Skeletal muscle tissue (tissue), 4 donors: ENCODE measurements around the gene IL10RB. TPM values are rescaled to one million over a fixed set of nuclear protein-coding genes. Genes with fewer than 3 reads are reported as not detected.
"Not testable (repeated sequence)": the region's sequence is repeated elsewhere in the genome, so short reads cannot be mapped to it uniquely, and the experiment has no call there.

Experiments used
- H3K27ac ChIP-seq: one replicate; pipeline ENCODE4 v1.7.0; 2013; ENCODE audit warnings: mild to moderate bottlenecking, low read depth, low read length, inconsistent platforms
- H3K27me3 ChIP-seq, 3 donors: one replicate each; pipeline ENCODE4 v1.7.0; 2013; ENCODE audit warnings: low read length in 3 of 3; ENCODE audit not compliant: control insufficient read depth in 3 of 3, insufficient read depth in 3 of 3
- H3K36me3 ChIP-seq, 3 donors: one replicate each; pipeline ENCODE4 v1.7.0; 2013; ENCODE audit warnings: low read length in 3 of 3; ENCODE audit not compliant: control insufficient read depth in 3 of 3, insufficient read depth in 3 of 3
- H3K4me1 ChIP-seq, 3 donors: one replicate each; pipeline ENCODE4 v1.7.0; 2013; ENCODE audit warnings: low read length in 3 of 3, mild to moderate bottlenecking in 3 of 3; ENCODE audit not compliant: control insufficient read depth in 3 of 3, insufficient read depth in 3 of 3
- H3K4me3 ChIP-seq, 3 donors: one replicate each; pipeline ENCODE4 v1.7.0; 2013; ENCODE audit warnings: low read length in 3 of 3
- H3K9ac ChIP-seq, 3 donors: one replicate each; pipeline ENCODE4 v1.7.0; 2013; ENCODE audit warnings: low read length in 3 of 3, mild to moderate bottlenecking in 3 of 3, moderate library complexity in 2 of 3, low read depth in 1 of 3
- H3K9me3 ChIP-seq, 3 donors: one replicate each; pipeline ENCODE4 v1.7.0; 2013; ENCODE audit warnings: low read length in 3 of 3; ENCODE audit not compliant: control insufficient read depth in 3 of 3
- total RNA-seq: library from RNA; depleted of rRNA; stranded (reverse); fragments of >200 nt; gene quantifications from one replicate; pipeline ENCODE4 v1.2.3, GENCODE V29; 2014
- donor health status: Osteomylitis.

Gene IL10RB
- total RNA-seq, 1 donor from 2014 or later, result 23.0 TPM

GRCh38 chr21:33231526-33231925 lies 34.6 kb upstream of the IL10RB start:
- no peak overlapping the region for H3K27ac ChIP-seq
- no peaks in the 10 kb centered on the region for H3K27me3 ChIP-seq
- no peaks in the 10 kb centered on the region for H3K36me3 ChIP-seq
- H3K4me1 ChIP-seq, result peaks cover 11 to 28% (median 24%) of the 10 kb centered on the region in 3 donors
- H3K9me3 ChIP-seq, result no peaks in the 10 kb centered on the region
- H3K4me3 ChIP-seq, result peak overlapping the region in 1 of 3 donors; percentile 31
- H3K9ac ChIP-seq, result peak overlapping the region in 2 of 3 donors; percentile 25 to 91

- Histone ChIP-seq H3K4me1 (peaks cover 12 to 30% (median 29%) of the 10 kb centered on the region in 3 donors), H3K27me3 (no peaks in the 10 kb centered on the region), H3K36me3 (no peaks in the 10 kb centered on the region), H3K9ac (no peak overlapping the region), H3K27ac (no peak overlapping the region), H3K9me3 (no peaks in the 10 kb centered on the region), H3K4me3 (no peak overlapping the region)
Observed at GRCh38 chr21:33232291-33233034, 33.7 kb upstream of the IL10RB start.

- no peaks in the 10 kb centered on the region for H3K36me3 ChIP-seq
- H3K4me3 ChIP-seq, result no peak overlapping the region
- H3K4me1 ChIP-seq, result peaks cover 6 to 36% (median 32%) of the 10 kb centered on the region in 3 donors
- H3K9me3 ChIP-seq, result no peaks in the 10 kb centered on the region
- H3K27me3 ChIP-seq, result no peaks in the 10 kb centered on the region
- no peak overlapping the region for H3K9ac ChIP-seq
- H3K27ac ChIP-seq, result no peak overlapping the region
Observed at GRCh38 chr21:33234635-33235520, 31.3 kb upstream of the IL10RB start.

GRCh38 chr21:33236013-33236686 lies 30.0 kb upstream of the IL10RB start:
- Histone ChIP-seq H3K4me1 (peaks cover 3 to 34% (median 22%) of the 10 kb centered on the region in 3 donors), H3K9me3 (no peaks in the 10 kb centered on the region), H3K27ac (no peak overlapping the region)

GRCh38 chr21:33236766-33237165 lies 29.4 kb upstream of the IL10RB start:
- no peak overlapping the region for H3K27ac ChIP-seq
- H3K36me3 ChIP-seq, result no peaks in the 10 kb centered on the region
- H3K9ac ChIP-seq, result no peak overlapping the region
- peaks cover 3 to 30% (median 18%) of the 10 kb centered on the region in 3 donors for H3K4me1 ChIP-seq
- H3K4me3 ChIP-seq, result no peak overlapping the region
- no peaks in the 10 kb centered on the region for H3K27me3 ChIP-seq
- H3K9me3 ChIP-seq, result no peaks in the 10 kb centered on the region

More at GRCh38 chr21:33236013-33236686, 30.0 kb upstream of the IL10RB start:
- Histone ChIP-seq H3K9ac (no peak overlapping the region), H3K27me3 (no peaks in the 10 kb centered on the region), H3K4me3 (no peak overlapping the region), H3K36me3 (no peaks in the 10 kb centered on the region)

- Histone ChIP-seq H3K27ac (no peak overlapping the region), H3K4me1 (peaks cover 3 to 30% (median 16%) of the 10 kb centered on the region in 3 donors)
Observed at GRCh38 chr21:33237486-33237885, 28.7 kb upstream of the IL10RB start.

GRCh38 chr21:33238146-33238545 lies 28.0 kb upstream of the IL10RB start:
- Histone ChIP-seq H3K27ac (no peak overlapping the region), H3K9me3 (no peaks in the 10 kb centered on the region), H3K4me1 (peaks cover 3 to 30% (median 16%) of the 10 kb centered on the region in 3 donors), H3K36me3 (no peaks in the 10 kb centered on the region), H3K9ac (no peak overlapping the region), H3K4me3 (no peak overlapping the region), H3K27me3 (no peaks in the 10 kb centered on the region)

More at GRCh38 chr21:33237486-33237885, 28.7 kb upstream of the IL10RB start:
- Histone ChIP-seq H3K27me3 (no peaks in the 10 kb centered on the region), H3K4me3 (no peak overlapping the region), H3K9ac (no peak overlapping the region), H3K36me3 (no peaks in the 10 kb centered on the region), H3K9me3 (no peaks in the 10 kb centered on the region)

GRCh38 chr21:33238565-33239255 lies 27.5 kb upstream of the IL10RB start:
- no peaks in the 10 kb centered on the region for H3K9me3 ChIP-seq

GRCh38 chr21:33239559-33240127 lies 26.5 kb upstream of the IL10RB start:
- not testable (repeated sequence) for H3K4me3 ChIP-seq, H3K36me3 ChIP-seq, H3K27me3 ChIP-seq, H3K9ac ChIP-seq, H3K9me3 ChIP-seq, H3K27ac ChIP-seq
- H3K4me1 ChIP-seq, result peaks cover 3 to 34% (median 16%) of the 10 kb centered on the region in 3 donors

More at GRCh38 chr21:33238565-33239255, 27.5 kb upstream of the IL10RB start:
- no peak overlapping the region for H3K9ac ChIP-seq
- H3K27ac ChIP-seq, result no peak overlapping the region
- H3K4me1 ChIP-seq, result peaks cover 3 to 30% (median 16%) of the 10 kb centered on the region in 3 donors
- H3K36me3 ChIP-seq, result peaks cover 0 to 2% (median 0%) of the 10 kb centered on the region in 3 donors
- H3K4me3 ChIP-seq, result no peak overlapping the region
- H3K27me3 ChIP-seq, result no peaks in the 10 kb centered on the region
